HG02970 (cell line): Measurements from ENCODE around the gene BID.

ENCODE experiments used
- ATAC-seq: cut with Tn5 transposase; IDR thresholded peaks from one replicate; pipeline ENCODE4 v1.9.1; 2021; ENCODE audit warnings: mild to moderate bottlenecking, moderate library complexity, moderate number of reproducible peaks; ENCODE audit not compliant: unreplicated experiment, low FRiP score

Gene BID

DNA sequence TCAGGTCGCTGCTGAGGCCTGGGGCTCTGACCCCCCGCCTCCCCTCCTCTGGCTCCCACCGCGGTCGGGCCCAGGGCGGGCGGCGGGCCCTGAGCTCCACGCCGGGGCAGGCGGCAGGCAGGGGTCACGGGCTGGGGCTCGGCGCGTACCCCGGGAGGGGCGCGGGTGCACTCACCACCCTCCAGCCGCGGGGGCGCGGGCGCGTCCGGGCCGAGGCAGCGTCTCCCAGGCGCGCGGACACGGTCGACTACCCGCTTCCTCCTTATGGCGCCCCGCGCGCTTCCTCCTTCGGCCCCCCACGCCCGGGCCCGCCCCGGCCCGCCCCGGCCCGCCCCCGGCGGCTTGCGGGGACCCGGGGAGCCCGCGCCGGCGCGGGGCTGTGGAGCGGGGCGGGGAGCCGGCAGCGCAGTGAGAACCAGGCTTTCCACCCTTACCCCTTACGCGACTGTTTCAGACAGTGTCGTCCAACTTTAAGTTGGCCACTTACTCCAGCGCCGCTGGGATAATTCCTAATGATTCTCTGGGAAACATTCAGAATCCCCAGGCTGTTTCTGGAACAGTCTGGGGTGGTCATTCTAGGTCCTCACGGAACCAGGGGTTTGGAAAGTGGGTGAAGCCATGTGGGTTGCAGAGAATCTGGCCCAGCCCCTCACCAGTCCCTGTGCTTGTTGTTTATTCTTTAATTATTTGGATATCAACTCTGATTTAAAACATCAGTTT lies at the start of gene BID:
TSS of gene BID (minus strand) at position 264 of the 720 bp plus-strand sequence. CDS start 24,353 bp downstream, outside the sequence.
- ATAC-seq: peak; percentile 39

- ATAC-seq: no peak
Observed at GRCh38 chr22:17823964-17824363, 49.7 kb upstream of the BID start.

GRCh38 chr22:17823226-17823625 lies 49.0 kb upstream of the BID start:
- no peak for ATAC-seq

DNA sequence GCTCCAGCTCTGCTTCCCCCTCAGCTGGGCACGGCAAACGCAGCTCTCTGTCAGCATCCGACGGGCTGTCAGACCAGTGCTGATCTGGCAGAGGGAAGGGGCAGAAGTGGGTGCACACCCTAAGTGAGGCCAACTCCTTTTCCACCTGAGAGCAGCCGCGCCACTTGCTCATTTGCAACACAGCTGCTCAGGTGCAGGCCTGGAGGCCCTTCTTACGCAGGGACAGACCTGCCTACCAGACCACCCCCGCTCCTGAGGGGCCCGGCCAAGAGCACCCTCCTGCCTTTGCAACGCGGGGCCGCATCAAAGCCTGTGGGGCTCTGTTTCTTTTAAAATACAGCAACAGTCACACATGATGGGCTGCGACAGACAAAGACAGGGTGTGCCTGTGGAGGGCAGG lies 47.8 kb upstream of the BID start:
- ATAC-seq: no peak

DNA sequence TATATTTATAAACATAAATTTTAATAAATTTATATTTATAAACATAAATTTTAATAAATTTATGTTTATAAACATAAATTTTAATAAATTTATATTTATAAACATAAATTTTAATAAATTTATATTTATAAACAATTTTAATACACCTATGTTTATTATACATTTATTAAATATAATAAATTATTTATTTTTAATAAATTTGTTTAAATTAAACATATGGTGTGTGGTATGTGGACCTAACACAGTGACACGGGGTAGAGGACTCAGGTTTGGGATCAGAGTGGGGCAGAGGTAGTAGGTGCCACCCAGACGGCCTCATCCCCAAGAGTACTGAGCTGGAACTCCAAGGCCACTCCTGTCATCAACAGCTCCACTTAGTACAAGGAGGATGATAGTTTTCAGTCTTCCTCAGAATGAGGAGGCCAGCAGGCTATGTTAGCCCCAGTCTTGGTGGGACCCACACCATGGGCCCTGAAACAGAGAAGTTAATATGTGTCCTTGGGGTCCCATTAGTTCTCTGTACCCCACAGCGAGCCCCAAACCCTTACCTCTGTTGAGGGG lies 46.7 kb upstream of the BID start:
- ATAC-seq: no peak

GRCh38 chr22:17818649-17819048 lies 44.4 kb upstream of the BID start:
- no peak for ATAC-seq

DNA sequence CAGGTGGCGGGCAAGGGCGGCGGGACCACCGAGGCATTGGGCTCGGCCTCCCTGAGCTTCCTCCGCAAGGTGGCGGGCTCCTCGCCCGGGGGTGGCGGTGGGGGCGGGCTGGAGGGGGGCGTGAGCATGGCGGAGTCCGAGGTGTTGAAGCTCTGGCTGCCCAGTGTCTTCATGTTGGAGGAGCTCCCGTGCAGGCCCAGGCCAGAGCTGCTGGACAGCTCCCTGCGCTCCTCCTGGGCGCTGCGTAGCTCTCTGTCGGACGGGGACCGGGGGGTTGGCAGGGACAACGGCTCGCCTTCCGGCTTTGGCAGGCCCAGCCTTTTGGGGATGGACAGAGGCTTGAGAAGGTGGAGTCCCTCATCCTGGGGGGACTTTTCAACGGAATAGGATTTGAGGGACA lies 43.9 kb upstream of the BID start:
- no peak for ATAC-seq

GRCh38 chr22:17817511-17818065 lies 43.3 kb upstream of the BID start:
- ATAC-seq: no peak

GRCh38 chr22:17817079-17817478 lies 42.8 kb upstream of the BID start:
- ATAC-seq: no peak

DNA sequence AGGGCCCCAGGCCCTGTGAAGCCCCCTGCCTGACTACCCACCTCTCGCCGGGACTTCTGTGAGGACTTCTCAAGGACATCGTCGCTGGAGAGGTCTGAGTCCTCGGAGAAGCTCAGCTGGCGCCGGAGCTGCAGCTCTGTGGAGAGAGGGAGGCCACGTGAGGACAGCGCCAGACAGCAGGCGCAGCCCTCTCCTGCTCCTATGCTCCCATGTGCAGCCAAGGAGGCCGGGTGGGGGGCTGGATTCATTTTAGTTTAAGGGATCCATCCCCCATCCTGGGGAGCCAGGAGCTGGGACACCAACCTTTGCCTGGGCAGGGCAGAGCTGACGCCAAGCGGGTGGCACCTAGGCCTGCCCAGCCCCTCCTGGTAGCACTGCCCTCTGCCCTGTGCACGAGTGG lies 42.4 kb upstream of the BID start:
- ATAC-seq: no peak

DNA sequence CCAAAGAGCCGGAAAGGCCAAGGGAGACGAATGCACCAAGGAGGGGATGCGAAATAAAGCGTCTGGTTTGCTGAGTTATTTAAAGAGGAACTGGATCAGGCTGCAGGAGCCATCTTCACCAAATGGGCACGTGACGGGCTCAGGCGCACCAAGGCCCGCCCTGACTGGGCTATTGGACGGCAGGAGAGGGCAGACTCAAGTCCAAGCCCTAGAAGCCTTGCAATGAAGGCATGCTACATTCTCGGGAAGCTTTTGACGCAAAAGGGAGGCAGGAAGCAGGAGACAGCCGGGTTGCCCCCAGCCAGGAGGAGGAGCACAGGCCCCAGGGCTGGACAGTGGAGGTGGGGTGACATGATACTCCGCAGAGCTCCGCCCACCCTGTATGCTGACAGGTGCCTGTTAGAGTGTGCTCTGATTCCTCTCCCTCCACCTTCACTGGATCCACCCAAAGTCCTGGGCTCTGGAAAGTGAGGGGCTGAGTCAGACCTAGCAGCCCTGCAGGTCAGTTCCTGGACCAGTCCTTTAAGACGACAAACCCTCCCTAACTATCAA lies 41.5 kb upstream of the BID start:
- ATAC-seq: no peak

- ATAC-seq: no peak
Observed at GRCh38 chr22:17814830-17815229, 40.6 kb upstream of the BID start.

DNA sequence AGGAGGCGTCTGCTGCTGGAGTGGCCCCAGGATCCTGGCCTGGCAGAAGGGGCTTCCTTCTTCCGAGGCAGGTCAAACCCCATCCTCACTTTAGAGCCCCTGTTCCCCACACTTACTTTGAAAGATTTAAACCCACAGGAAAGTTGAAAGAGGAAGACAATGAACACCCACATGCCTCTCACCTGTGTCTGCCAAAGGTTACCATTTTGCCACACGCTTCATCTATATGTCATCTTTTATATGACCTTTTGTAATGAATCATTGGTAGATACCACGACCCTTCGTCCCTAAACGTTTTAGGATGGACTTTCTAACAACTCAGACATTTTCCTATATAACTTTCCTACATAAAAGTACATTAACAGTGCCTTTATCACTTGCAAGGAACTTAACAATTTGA lies 39.8 kb upstream of the BID start:
- ATAC-seq: no peak

GRCh38 chr22:17811119-17811518 lies 36.9 kb upstream of the BID start:
- ATAC-seq: no peak

- no peak for ATAC-seq
Observed at GRCh38 chr22:17810570-17811116, 36.4 kb upstream of the BID start.

- ATAC-seq: no peak
Observed at GRCh38 chr22:17808693-17809403, 34.6 kb upstream of the BID start.

DNA sequence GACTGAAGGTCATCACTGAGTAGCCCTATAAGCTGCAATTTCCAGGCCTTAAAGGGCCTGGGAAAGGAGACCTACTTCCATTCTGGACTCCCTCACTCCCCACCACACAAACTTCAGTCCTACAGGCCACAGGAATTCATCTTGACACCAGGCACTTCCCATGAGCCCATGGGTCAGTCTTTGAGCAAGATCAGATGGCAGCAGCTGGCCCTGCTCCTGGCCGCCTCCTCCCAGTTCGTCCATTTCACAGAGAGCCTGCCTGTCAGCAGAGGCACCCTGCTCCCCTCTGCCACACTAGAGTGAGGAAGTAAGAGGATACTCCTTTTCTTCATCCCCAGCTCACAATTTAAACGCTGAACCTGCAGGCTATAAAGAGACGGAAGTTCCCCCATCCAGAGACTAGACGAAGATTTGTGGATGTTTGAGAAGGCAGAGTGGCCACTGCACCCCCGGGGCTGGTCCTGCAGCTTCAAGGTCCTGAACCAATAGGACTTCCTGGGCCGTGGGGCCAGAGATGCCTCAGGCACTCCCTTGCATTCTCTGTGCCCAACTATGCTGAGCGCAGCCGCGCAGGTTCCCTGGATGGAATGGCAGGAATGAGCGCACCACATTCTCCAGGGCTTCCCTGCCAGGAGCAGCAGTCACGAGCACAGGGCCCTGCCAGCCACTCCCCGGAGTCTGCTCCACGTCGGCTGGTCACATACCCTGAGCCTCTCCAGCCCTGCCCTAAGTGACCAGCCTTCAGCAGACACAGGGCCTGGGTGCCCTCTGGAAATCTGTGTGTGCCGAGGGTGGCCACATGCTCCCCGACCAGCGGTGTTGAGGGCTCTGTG lies 33.5 kb upstream of the BID start:
- ATAC-seq: no peak

- ATAC-seq: no peak
Observed at GRCh38 chr22:17807086-17807485, 32.8 kb upstream of the BID start.

DNA sequence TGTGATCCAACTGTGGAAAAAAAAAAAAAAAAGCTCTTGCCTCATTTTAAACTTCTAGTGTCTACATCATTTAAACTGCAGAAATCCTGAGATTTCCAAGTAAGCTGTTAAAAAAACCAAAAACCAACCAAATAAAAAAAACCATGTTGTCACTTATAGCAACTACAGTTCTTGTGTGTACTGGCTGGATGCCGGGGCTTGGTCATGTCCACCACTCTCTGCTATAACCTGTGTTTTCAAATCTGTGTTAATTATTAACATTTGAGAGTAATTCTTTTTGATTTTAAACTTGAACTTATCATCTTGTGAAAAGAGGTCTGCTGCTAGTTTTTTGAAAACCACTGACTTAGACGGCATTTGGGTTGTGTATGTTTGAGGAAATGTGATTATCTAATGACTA lies 32.2 kb upstream of the BID start:
- ATAC-seq: no peak
